GM18498 (cell line): ENCODE data around the gene TMC8.

Source experiments
- ATAC-seq: cut with Tn5 transposase; IDR thresholded peaks from one replicate; pipeline ENCODE4 v1.9.1; 2021; ENCODE audit warnings: mild to moderate bottlenecking, moderate library complexity; ENCODE audit not compliant: unreplicated experiment

Gene TMC8

GRCh38 chr17:78179372-78179771, 48.8 kb downstream of the TMC8 start:
- ATAC-seq: no peak

- no peak for ATAC-seq
Observed at GRCh38 chr17:78180083-78180482, 49.5 kb downstream of the TMC8 start.

- ATAC-seq: no peak
Observed at GRCh38 chr17:78180508-78180907, 49.9 kb downstream of the TMC8 start.

- ATAC-seq: no peak
Observed at GRCh38 chr17:78182504-78182903, 51.9 kb downstream of the TMC8 start.

GRCh38 chr17:78183916-78184315, 53.3 kb downstream of the TMC8 start:
- no peak for ATAC-seq

GRCh38 chr17:78184351-78184750, 53.8 kb downstream of the TMC8 start:
- no peak for ATAC-seq

- ATAC-seq: no peak
Observed at GRCh38 chr17:78184868-78185267, 54.3 kb downstream of the TMC8 start.

GRCh38 chr17:78185981-78186691, 55.6 kb downstream of the TMC8 start:
- ATAC-seq: no peak

GRCh38 chr17:78186692-78187595, 56.4 kb downstream of the TMC8 start, which contains the start of the genes AFMID and TK1:
Gene AFMID (plus strand): TSS chr17:78187362. CDS start chr17:78187371, 9 bp downstream.
Gene TK1 (minus strand): TSS chr17:78187052. CDS start chr17:78186994, 58 bp downstream.
- ATAC-seq: peak; percentile 90
